GM18858 (cell line): Measurements from ENCODE around the gene TMBIM6.

Source experiments
- ATAC-seq: cut with Tn5 transposase; IDR thresholded peaks from one replicate; pipeline ENCODE4 v1.9.1; 2021; ENCODE audit not compliant: unreplicated experiment

The TMBIM6 gene

DNA sequence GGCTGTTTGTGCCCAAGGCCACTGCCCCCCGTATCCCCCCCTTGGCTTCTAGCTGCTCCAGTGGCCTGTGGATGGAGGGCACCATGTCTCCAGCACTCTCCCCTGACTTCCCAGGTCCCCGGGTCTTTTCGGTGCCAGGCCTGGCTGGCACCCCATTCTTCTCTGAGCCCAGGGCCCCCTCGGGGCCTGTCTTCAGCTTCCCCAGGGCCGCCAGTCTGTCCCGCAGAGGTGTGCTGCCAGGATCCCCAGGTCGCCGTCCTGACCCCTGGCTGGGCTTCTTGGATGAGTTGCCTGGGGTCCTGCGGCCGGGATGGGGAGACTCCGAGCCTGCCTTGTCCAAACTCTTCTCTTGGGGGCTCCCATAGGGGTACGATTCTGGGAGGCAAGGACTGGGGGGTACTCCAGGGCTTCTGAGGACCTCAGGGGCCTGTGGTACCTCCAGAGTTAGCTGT is 54.3 kb downstream of the TMBIM6 start:
- no peak for ATAC-seq

DNA sequence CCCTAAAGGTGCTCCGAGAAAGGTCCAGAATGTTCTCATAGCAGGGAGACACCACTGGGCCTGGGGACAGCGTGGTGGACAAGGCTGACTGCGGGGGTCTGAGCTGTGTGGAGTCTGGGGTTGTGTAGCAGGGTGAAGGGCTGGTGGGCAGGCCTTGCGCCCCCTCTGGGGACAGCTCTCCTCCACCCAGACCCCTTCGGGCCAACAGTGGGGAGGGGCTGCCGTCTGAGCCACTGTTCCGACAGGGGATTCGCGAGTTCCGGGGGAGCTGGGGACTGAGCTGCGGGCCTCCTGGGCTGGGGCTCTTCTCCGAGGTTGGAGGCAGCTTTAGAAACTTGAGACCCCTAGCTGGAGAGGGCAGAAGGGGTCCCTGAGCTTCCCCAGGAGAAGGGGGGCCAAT is 54.8 kb downstream of the TMBIM6 start:
- ATAC-seq: no peak

DNA sequence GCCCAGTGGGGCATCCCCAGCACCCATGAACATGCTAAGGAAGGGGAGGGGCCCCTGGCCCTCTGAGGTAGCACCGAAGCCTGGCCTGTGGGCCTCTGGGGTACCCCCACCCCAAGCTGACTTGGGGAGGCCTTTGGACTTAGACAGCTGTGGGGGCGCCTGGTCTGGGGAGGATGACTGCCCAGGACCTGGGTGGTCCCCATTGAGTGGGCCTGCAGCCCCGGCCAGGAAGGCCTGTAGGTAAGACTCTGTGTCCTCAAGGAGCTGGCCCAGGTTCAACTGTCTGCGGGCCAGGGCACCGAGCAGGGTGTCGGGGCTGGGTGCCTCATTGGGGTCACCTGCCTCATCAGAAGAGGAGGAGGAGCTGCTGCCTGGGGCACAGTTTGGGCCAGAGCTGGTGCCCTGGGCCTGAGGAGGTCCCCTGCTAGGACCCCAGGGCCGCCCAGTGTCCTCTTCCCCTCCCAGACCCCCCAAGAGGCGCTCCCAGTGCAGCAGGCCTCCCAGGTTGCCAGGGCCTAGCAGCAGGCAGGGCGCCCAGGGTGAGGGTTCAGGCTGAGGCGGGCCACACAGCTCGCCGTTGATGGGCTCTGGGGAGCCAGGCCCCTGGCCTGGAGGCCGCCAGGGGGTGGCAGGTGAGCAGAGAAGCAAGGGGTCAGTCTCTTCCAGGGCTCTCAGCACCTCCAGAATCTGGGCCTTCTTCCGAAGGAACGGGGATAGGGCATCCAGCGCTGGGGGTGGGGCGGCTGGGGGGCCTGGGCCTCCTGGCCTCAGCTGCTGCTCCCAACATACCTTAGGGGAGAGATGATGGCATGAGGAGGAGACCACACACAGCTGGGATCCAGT is 55.5 kb downstream of the TMBIM6 start:
- ATAC-seq: no peak

DNA sequence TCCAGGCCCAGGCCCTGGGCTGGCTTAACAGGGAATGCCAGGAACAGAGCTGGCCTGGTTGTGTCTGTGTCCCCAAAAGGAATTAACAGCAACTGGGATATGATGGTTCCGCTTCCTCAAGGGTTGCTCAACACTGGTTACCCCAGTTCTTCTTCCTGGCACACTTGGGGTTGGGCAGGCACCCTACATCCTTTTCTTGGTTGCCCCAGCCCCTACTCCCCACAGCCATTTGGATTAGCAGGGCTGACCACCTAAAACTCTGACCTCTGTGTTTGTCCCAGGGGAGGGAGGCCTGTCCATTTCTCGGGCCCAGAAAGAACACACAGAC is 56.1 kb downstream of the TMBIM6 start:
- ATAC-seq: no peak

DNA sequence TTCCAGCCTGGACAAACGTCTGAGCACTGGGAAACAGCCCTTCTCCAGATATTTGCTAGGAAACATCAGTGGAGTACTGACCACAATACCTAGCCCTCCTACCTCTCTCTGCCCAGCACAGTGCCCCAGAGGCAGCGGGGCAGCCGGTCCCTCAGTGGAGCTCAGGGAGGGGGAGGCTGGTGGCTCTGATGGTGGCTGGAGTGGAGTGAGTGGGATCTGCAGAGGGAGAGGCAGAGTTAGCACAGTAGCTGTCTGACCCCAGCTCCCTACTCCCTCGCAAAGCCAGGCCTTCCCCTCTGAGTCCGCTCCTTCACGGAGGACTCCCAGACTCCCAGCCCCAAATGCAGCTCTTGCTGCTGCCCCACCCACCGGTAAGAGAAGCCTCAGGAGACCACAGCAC is 56.9 kb downstream of the TMBIM6 start:
- no peak for ATAC-seq

DNA sequence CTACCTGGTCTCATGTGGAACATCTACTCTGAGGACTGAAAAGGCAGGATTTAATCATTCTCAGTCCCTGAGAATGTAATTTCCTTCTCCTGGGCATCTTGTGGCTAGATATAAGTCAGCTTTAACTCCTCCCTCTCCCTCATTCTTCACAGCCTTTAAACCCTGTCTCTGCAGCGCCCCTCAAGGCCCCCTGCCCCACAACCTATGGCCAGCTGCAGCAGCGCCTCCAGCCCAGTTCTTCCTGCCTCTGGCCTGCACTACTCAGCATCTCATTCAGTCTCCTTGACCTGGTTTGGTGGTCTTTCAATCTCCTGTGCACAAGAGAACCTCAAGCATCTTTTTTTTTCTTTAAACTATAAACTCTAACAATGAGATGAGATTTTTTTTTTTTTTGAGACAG is 57.6 kb downstream of the TMBIM6 start:
- ATAC-seq: no peak

DNA sequence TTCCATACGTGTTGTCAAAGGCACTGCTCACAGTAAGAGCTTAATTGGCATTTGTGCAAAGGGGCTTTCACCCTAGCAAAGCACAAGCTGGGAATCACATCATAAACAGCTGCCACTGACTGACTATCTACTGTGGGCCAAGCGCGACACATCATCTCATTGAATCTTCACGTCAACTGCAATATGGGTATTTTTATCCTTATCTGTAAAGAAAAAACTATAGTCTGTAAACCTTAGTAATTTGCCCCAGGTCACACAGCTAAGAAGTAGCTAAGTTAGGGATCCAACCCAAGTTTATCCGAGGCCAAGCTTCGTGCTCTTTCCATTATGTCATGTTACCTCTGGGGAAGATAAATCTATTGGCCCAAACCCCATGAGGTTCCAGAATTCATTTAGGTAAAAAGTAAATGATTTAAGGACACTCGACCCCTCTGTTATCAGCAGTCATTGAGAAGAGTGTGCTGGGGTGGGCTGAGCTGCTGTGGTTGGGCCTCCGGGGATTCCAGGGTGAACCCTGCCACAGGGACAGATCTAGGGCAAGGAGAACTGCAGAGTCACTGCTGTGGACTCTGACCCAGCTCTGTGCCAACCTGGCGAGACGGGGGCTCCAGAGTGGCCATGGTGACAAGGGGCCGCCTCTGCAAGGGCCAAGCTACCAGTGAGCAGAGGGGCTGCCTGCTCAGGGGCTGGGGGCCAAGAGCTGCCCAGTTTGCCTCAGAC is 59.2 kb downstream of the TMBIM6 start:
- no peak for ATAC-seq

DNA sequence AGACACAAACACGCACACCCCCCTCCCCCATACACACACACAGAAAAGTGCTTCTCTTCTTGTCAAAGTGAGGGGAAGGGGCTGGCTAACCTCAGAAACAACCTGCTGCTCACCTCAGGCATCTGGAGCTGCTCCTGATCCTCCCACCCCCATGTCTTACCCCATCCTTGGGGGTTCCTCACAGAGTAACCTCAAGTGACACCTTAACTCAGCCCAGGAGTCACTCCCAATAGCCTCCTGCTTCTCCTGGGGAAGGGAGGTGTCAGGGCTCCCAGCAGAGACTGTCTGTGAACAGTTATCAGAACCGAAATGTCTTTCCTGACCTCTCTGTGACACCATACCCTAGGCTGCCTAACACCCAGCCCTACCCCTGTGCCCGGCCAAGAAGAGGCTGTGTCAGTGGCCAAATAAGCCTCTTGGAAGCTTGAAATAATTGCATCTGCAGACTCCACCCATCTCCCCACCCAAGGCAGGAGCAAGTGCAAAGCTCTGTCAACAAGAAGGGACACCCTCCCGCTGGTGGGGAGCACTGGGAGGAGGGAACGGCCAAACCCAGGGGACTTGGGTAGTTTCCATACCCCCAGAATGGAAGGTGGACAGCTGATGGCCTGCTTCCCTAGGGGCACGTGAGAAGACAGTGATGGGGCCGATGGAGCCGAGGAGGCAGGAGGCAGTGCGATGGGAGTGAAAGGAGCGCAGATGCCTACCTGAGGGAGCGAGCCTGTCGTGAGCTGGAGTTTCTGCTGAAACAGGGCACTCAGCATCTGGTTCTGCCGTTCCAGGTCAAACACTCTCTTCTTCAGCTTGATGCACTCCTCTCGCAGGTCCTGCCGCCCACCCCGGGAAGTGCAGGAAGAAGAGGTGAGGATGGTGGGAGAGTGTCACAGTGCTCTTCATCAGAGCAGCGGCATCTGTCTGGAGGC is 60.0 kb downstream of the TMBIM6 start:
- ATAC-seq: no peak

DNA sequence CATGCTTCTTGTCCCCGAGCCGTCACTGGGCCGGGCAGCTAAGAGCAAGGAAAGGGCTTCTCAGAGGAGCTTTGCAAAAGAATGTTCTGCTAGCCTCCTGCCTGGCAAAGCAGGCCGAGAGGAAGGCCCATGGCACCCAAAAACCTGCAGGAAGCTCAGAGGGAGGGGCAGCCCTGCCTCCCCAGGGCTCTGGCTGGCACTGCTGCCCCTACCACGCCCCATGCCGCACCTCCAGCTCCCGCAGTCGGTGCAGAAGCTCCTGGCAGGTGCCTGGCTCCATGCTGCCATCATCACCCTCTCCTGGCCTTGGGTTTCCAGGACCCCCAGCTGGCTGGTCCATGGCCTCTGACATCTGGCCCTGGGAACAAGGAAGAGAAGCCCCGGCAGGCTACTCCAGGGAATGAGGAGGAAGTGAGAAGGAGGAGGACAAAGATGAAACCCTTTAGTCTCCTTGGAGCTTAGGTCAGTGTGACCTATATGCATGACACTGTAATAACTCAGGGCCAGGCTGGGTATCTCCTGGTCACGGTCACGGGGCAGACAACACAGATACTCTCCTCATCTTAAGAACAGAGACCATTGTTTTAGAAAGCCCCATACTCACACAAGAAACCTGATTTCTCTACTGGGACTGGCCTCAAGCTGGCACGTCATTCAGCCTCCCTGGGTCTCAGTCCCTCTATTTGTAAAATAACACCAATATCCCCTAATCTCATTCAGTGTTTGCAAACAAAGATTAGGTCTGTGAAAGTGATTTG is 62.5 kb downstream of the TMBIM6 start:
- no peak for ATAC-seq

DNA sequence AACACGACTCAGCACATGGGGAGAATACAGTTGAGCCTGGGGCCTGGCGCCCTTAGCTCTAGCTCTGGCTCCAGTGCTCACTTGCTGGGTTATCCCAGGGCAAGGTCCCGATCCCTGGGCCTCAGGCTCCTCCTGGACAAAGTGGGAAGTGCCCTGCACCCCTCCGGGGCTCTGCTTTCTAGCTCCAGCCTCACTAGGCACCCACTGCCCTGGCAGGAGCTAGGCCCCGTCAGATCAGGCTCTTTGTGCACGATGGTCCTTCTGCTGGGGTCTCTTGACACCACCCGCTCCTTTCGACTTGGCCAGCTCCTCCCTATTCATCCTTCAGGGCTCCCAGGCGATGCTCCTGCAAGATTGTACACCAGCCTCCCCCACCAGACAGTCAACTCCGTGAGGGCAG is 63.5 kb downstream of the TMBIM6 start:
- ATAC-seq: no peak

DNA sequence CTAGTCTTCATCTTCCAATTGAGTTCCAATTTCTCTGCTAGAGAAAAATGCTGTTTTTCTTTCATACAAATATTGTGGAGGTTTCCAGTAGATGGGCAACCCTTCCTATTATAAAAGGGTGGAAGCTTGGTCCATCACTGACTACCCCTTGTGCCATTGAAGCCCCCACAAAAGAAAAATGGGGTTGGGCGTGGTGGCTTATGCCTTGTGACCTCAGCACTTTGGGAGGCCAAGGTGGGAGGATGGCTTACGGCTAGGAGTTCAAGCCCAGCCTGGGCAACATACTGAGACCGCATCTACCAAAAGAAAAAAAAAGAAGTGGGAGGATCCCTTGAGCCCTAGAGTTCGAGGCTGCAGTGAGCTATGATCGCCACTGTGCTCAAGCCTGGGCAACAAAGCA is 64.1 kb downstream of the TMBIM6 start:
- ATAC-seq: no peak

DNA sequence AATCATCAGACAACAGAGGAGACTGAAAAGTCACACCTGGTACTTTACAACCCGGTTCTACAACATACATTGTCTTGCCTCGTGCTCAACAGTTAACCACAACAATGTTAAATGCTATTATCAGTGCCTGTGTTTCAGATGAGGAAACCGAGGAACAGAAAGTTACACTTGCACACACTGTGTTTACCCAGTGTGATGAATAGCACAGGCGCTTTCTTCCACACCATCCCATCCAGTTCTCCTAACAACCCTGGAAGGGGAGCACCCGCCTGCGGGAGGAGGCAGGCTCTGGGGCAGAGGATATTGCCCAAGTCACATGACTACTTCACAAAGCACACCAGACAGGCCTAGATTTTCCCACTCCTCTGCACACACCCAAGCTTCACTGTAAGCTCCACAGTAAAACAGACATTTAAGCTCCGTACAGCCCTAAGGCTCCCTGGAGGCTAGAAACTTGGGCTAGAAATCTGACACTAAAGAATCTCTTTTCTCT is 65.0 kb downstream of the TMBIM6 start:
- no peak for ATAC-seq

DNA sequence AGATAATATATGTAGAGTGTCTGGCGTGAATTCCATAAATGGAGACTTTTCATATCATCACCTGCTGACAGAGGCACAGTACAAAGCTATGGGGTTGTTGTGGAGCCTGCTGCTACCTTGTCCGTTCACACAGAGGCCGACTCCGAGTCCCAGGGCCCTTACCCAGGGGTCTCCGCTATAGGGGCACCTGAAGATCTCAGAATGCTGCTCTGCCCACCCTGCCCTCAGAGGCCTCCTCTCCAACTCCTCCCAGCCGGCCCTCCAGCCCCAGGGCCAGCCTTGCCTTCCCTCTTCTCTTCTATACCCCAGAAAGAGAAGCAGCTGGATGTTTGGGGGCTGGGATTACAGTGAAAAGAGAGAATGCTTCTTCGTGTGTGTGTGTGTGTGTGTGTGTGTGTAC is 65.5 kb downstream of the TMBIM6 start:
- no peak for ATAC-seq

DNA sequence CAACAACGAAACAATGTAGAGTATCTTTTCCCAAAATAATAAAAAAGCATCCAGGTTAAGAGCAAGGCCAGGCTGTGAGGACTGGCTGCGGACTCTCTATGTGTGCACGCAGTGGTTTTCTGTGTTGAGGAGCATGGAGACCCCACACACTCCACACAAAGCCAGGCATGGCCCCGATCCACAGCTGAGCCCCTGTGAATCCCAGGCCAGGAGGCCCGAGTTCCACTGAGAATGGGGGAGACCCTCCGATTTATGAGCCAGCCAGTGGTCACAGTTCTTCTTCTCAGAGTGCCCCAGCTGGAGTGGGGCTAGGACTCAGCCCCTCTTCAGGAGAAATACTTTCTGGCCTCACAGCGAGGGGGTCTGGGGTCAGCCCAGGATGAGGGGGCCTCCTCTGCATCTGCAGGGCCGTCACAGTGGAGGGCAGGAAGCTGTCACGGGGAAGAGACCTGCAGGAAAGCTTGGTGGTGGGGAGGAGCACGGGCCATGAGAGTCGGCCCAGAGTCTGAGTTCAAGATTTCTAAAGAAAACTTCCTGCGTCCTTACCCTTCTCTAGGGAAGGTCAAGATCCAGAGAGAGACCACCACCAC is 66.7 kb downstream of the TMBIM6 start:
- ATAC-seq: no peak

DNA sequence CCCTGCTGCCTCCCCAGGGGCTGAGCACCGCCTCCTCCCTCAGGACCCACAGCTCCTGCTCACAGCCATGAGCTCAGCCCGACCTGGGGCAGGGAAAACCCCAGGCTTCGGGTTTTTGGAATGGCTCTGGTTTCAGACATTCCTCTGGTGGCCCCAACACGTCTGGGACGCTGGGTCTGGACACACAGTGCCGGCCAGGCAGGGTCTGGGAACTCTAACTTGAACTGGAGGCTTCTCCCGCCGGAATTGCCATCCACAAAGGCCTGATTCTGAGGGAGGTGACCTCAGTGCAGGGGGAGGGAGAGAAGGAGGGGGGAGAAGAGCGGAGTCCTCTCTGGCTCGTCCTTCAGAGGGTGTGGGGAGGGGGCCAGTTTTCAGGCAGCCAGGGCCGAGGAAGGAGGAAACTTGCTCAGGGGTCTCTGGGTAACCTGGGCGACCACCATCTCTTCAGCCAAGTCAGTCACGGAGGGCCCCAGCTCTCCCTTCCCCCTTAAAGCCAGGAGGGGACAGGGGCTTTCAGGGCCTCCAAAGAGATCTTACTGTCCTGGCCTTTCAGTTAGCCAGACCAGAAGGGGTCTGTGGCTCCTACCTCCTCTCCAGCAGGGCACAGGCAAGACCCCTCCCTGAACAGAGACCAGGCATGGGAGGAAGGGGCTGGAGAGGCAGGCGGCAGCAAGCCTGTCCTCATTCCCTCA is 67.5 kb downstream of the TMBIM6 start:
- no peak for ATAC-seq

DNA sequence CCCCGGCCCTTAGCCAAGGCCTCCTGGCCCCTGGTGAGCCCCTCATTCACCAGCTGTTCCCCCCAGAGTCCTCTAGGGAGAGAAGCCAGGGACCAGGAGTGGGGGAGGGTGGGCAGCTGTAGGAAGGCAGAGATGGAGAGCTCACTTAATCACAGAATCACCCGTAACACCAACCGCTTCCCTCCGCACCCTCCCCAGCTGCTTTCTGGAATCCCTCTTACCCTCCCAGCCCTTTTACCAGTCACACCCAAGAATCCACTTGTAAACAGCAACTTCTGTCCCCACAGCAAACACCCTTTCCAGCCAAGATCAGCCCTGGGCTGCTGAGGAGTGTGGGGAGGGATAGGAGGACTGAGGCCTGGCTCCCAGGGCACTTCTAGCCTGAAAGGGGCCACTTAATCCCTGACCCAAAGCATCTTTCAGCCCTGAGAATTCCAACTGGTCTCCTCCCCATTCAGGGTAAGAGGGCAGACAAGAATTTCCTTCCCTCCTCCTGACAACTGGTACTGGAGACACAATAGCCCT is 68.1 kb downstream of the TMBIM6 start:
- ATAC-seq: no peak

DNA sequence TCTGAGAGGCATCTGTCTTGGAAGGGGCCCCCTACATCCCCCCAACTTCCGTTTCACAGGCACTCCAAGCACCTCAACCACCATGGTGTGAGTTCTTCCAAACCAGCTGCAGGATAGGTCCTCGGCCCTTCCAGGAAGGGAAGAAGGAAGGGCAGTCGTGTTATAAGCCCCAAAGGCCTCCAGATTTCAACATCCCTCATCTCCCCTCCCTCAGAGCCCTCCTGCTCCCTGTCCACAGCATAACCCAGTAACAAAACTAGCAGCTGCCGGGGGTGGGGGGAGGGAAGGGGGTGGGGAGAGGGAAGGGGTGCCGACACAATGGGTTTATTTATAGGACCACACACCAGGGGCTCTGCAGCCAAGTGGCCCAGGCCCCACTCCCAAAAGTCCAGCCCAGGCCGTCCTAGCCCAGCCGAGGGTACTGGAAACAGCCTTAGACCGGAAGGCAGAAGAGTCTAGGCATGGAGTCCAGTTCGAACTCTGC is 68.6 kb downstream of the TMBIM6 start:
- no peak for ATAC-seq

DNA sequence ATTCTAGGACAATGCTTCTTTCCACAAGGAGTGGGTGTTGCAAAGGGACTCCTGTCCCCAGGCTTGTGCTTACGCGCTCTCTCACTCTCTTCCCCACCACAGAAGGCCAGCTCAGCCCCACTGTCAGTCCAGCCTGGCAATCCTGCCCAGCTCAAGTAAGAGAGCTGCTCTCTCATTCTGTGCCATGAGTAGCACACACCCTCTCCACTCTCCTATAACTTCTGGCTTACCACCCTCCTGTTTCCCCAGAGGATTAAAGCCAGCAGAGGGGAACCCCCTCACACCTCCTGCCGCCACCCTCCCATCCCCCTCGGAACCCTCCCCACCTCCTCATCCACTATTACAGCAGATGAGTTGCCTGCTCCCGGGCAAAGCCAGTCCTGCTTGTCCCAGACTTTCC is 69.8 kb downstream of the TMBIM6 start:
- no peak for ATAC-seq

DNA sequence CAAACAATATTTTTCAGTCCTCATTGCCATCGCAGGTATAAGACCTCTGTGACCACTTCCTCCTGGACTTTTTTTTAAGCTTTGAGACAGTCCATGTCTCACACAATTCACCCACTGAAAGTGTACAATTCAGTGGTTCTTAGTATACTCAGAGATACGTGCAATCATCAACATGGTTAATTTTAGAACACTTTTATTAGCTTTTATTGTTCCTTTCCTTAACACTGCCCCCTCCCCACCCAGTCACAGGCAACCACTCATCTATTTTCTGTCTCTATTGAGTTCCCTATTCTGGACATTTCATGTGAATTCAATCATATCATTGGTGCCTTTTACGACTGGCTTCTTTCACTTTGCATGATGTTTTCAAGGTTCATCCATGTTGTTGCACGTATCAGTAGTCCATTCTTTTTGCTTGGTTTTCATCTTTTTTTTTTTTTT is 70.6 kb downstream of the TMBIM6 start:
- ATAC-seq: no peak
